ENCODE data around the gene TTC24.

DNA sequence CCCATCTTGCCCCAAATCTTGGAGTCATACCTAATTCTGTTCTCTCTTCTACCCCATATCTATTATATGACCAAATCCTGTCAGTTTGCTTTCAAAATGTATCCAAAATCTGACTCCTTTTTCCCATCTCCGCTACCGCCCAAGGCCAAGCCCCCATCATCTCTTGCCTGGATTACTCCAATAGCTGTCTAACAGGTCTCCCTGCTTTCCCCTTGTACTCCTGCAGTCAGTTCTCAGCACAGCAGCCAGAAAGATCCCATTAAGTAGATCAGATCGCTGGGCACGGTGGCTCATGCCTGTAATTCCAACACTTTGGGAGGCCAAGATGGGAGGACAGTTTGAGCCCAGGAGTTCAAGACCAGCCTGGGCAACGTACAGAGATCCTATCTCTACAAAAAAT, 27.0 kb upstream of the TTC24 start:
- TF ChIP-seq, protein P1, sequence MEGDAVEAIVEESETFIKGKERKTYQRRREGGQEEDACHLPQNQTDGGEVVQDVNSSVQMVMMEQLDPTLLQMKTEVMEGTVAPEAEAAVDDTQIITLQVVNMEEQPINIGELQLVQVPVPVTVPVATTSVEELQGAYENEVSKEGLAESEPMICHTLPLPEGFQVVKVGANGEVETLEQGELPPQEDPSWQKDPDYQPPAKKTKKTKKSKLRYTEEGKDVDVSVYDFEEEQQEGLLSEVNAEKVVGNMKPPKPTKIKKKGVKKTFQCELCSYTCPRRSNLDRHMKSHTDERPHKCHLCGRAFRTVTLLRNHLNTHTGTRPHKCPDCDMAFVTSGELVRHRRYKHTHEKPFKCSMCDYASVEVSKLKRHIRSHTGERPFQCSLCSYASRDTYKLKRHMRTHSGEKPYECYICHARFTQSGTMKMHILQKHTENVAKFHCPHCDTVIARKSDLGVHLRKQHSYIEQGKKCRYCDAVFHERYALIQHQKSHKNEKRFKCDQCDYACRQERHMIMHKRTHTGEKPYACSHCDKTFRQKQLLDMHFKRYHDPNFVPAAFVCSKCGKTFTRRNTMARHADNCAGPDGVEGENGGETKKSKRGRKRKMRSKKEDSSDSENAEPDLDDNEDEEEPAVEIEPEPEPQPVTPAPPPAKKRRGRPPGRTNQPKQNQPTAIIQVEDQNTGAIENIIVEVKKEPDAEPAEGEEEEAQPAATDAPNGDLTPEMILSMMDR (IDR thresholded peaks at IDR 0.05), result no peak
- TF ChIP-seq POLR2A (IDR thresholded peaks at IDR 0.05), result no peak
